ENCODE results near the gene DNMT3B. TPM values are rescaled to one million over a fixed set of nuclear protein-coding genes. Genes with fewer than 3 reads are reported as not detected.

Gene DNMT3B
- total and polyA plus RNA-seq, 9 of the 15 experiments (the other 6 are each of a cell fraction or from before 2014, with no cell fraction given): 9.3 to 74.8 (median 49.1) TPM

DNA sequence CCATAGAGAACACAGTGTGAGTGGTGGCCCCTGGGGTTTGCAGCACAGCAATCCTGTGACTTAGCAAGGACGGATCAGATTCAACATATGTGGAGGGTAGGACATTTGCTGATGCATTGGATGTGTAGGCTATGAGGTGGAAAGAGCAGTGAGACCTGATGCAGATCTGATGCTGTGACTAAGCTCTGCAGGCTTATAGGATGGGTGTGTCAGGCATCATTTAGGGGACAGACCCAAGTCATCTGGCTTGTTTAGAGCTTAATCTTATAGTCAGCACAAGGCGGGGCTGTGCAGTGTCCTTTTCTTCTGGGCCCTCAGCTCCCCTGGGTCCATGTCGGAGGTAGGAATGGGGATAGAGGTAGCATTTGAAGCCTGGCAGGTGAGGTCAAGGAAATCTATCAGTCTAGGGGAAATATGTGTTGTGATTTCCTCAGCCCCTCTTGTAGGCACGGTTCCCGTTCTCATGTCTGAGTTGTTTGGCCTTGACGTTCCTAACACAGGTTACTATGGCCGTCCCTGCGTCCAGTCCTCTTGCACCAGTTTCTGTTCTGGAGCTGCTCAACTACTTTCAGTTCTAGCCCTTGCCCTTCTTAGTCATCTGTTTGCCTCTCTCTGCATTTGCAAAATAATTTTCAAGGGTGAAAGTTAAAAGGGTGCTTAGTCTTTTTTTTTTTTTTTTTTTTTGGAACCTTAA lies 42.0 kb downstream of the DNMT3B start:
- no peaks in the 10 kb centered on the region for H3K9me1 ChIP-seq (ENCODE audit: control insufficient read depth, insufficient read depth, low read length)
- H3K36me3 ChIP-seq (ENCODE audit: control insufficient read depth, insufficient read depth, low read length): peaks cover 100% of the 10 kb centered on the region
- WGBS (ENCODE audit: insufficient coverage, low coverage, missing lambda C conversion rate): 88% methylated on average over 8 of the region's 8 CpGs
- TF ChIP-seq ZNF253 (CRISPR knock-in tag; conservative IDR thresholded peaks at IDR 0.05) (no peak), FOXK2 (conservative IDR thresholded peaks at IDR 0.05 in 1 of 2, IDR thresholded peaks at IDR 0.05 in 1 of 2; ENCODE audit: low read depth in 2 of 2) (no peak), KLF16 (IDR thresholded peaks at IDR 0.05) (no peak), ZNF12 (CRISPR knock-in tag; IDR thresholded peaks at IDR 0.05) (no peak), FOXM1 (IDR thresholded peaks at IDR 0.05; ENCODE audit: low read depth) (no peak), FOXM1 (CRISPR knock-in tag; IDR thresholded peaks at IDR 0.05; ENCODE audit: low read depth) (no peak), EWSR1 (IDR thresholded peaks at IDR 0.05; ENCODE audit: borderline replicate concordance, low read depth, partially characterized antibody) (no peak), MCM7 (IDR thresholded peaks at IDR 0.05) (no peak), EP400 (IDR thresholded peaks at IDR 0.05) (no peak), HNRNPL (IDR thresholded peaks at IDR 0.05; ENCODE audit: low read depth, low read length) (no peak), ESRRB (CRISPR knock-in tag; IDR thresholded peaks at IDR 0.05; ENCODE audit: borderline replicate concordance) (no peak), BCL6 (CRISPR knock-in tag; IDR thresholded peaks at IDR 0.05) (no peak), ZNF133 (CRISPR knock-in tag; IDR thresholded peaks at IDR 0.05) (no peak)
- TF ChIP-seq, protein P1, sequence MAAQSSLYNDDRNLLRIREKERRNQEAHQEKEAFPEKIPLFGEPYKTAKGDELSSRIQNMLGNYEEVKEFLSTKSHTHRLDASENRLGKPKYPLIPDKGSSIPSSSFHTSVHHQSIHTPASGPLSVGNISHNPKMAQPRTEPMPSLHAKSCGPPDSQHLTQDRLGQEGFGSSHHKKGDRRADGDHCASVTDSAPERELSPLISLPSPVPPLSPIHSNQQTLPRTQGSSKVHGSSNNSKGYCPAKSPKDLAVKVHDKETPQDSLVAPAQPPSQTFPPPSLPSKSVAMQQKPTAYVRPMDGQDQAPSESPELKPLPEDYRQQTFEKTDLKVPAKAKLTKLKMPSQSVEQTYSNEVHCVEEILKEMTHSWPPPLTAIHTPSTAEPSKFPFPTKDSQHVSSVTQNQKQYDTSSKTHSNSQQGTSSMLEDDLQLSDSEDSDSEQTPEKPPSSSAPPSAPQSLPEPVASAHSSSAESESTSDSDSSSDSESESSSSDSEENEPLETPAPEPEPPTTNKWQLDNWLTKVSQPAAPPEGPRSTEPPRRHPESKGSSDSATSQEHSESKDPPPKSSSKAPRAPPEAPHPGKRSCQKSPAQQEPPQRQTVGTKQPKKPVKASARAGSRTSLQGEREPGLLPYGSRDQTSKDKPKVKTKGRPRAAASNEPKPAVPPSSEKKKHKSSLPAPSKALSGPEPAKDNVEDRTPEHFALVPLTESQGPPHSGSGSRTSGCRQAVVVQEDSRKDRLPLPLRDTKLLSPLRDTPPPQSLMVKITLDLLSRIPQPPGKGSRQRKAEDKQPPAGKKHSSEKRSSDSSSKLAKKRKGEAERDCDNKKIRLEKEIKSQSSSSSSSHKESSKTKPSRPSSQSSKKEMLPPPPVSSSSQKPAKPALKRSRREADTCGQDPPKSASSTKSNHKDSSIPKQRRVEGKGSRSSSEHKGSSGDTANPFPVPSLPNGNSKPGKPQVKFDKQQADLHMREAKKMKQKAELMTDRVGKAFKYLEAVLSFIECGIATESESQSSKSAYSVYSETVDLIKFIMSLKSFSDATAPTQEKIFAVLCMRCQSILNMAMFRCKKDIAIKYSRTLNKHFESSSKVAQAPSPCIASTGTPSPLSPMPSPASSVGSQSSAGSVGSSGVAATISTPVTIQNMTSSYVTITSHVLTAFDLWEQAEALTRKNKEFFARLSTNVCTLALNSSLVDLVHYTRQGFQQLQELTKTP (IDR thresholded peaks at IDR 0.05; ENCODE audit: low read depth in 1 of 2, partially characterized antibody in 2 of 2): no peak
- TF ChIP-seq, protein P2, sequence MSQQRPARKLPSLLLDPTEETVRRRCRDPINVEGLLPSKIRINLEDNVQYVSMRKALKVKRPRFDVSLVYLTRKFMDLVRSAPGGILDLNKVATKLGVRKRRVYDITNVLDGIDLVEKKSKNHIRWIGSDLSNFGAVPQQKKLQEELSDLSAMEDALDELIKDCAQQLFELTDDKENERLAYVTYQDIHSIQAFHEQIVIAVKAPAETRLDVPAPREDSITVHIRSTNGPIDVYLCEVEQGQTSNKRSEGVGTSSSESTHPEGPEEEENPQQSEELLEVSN (IDR thresholded peaks at IDR 0.05; ENCODE audit: borderline replicate concordance in 1 of 2, extremely low read depth in 1 of 2, insufficient read depth in 1 of 2, insufficient read length in 1 of 2, low read depth in 1 of 2, low read length in 1 of 2, poor library complexity in 1 of 2, severe bottlenecking in 1 of 2): no peak
- DNase-seq (ENCODE audit: extremely low read depth in 1 of 4, low spot score in 3 of 4) (no peak), ATAC-seq (no peak; the same call in 2 of the 3 replicates), FAIRE-seq (no peak)
- H3K4me3 ChIP-seq: no peak overlapping the region
- BruUV-seq (replicated peaks): no TSS peak
- H2AFZ ChIP-seq (ENCODE audit: low read depth, low read length): no peak overlapping the region
- peaks cover 5% of the 10 kb centered on the region; the same call in 1 of the 2 replicates for H4K20me1 ChIP-seq (replicated peaks; ENCODE audit: control insufficient read depth, insufficient read depth, low read length)
- no peak overlapping the region for H3K9ac ChIP-seq (ENCODE audit: insufficient read depth in 1 of 2, low read depth in 2 of 2, low read length in 2 of 2)
- intact Hi-C loops (cut with micrococcal nuclease) (loop anchor here (10.0 kb wide), 1 partner anchor 51 kb away; the partner anchor contains the start of gene EFCAB8), in situ Hi-C loops (cut with MboI) (no loop called here)
- no peaks in the 10 kb centered on the region for H3K79me2 ChIP-seq (ENCODE audit: control insufficient read depth, insufficient read depth, low read length)
- H3K9me3 ChIP-seq (replicated peaks; ENCODE audit: control insufficient read depth, insufficient read depth, low read depth, low read length): no peaks in the 10 kb centered on the region
- H3K27me3 ChIP-seq (ENCODE audit: control insufficient read depth in 2 of 2, insufficient read depth in 2 of 2, low read length in 2 of 2): no peaks in the 10 kb centered on the region
- ChIA-PET POLR2A (interaction anchor here (0.5 to 1.7 kb wide), 5 partner anchors 14 to 1068 kb away, joined by 3 to 7 read pairs (median 4); partner anchors contain the start of gene MAPRE1), CTCF (ENCODE audit: low intra/inter-chr PET ratio) (no interaction called here)
- H3K4me1 ChIP-seq (replicated peaks in 1 of 2; ENCODE audit: control insufficient read depth in 2 of 2, insufficient read depth in 2 of 2, low read length in 2 of 2): no peaks in the 10 kb centered on the region
- H3K4me2 ChIP-seq (ENCODE audit: insufficient read depth, low read length): no peak overlapping the region
- H3K27ac ChIP-seq (ENCODE audit: extremely low read depth, low read depth, low read length): no peak overlapping the region

Data from K562 (cell line).